Stimulated activated CD4-positive, alpha-beta T cell treated with anti-CD3 and anti-CD28 coated beads, Interleukin-4, amount 100 ng/mL, for 4 hours (primary cell): Measurements from ENCODE around the gene GNAT3.

Experiments
- DNase-seq, 2 experiments: peaks; one replicate each; pipeline ENCODE4 v3.0.0-alpha.2; 2020

The GNAT3 gene

GRCh38 chr7:80415114-80415513 is 96.8 kb downstream of the GNAT3 start:
- no peak for DNase-seq

- DNase-seq = no peak
Observed at GRCh38 chr7:80414331-80414730, 97.5 kb downstream of the GNAT3 start.

- DNase-seq = no peak
Observed at GRCh38 chr7:80413383-80413945, 98.4 kb downstream of the GNAT3 start.

- no peak for DNase-seq
Observed at GRCh38 chr7:80412842-80413241, 99.0 kb downstream of the GNAT3 start.

- DNase-seq = no peak
Observed at GRCh38 chr7:80411621-80412020, 100.2 kb downstream of the GNAT3 start.

- no peak for DNase-seq
Observed at GRCh38 chr7:80410081-80410480, 101.8 kb downstream of the GNAT3 start.
